ENCODE measurements around the gene TFB1M. TPM values are rescaled to one million over a fixed set of nuclear protein-coding genes. Genes with fewer than 3 reads are reported as not detected.
A peak's percentile ranks its signal among the peaks of the same experiment; 100 is the strongest.
"Not testable (repeated sequence)": the region's sequence is repeated elsewhere in the genome, so short reads cannot be mapped to it uniquely, and the experiment has no call there.

TFB1M gene
- total RNA-seq (10 to 100 TPM; 20.4 to 20.8 TPM), polyA plus RNA-seq (ENCODE audit: insufficient read length in 2 of 2) (10 to 100 TPM; 13.6 to 17.0 TPM)
- long read RNA-seq, donor 1, transcript TFB1M-201 (7 exons, 1,424 nt): major isoform, 5 of 5 reads
- long read RNA-seq, donor 1, partial matches to known transcripts: 0 of 5 reads
- long read RNA-seq, donor 1, other reads (novel, unspliced or antisense): 0 of 5 reads
- long read RNA-seq, donor 2, partial matches to known transcripts: 0 of 2 reads
- long read RNA-seq, donor 2, other reads (novel, unspliced or antisense): 0 of 2 reads
- long read RNA-seq, donor 3, partial matches to known transcripts: 0 of 3 reads
- long read RNA-seq, donor 3, other reads (novel, unspliced or antisense): 0 of 3 reads
- long read RNA-seq, donor 4, transcript TFB1M-201 (7 exons, 1,424 nt): major isoform, 5 of 5 reads
- long read RNA-seq, donor 4, partial matches to known transcripts: 0 of 5 reads
- long read RNA-seq, donor 4, other reads (novel, unspliced or antisense): 0 of 5 reads

GRCh38 chr6:155314092-155314772 is at the start of gene TFB1M:
Gene TFB1M (minus strand): TSS chr6:155314484. CDS start chr6:155314428, 56 bp downstream.
- Histone ChIP-seq H3K9me3 (ENCODE audit: control insufficient read depth, insufficient read depth, low read length) (no peaks in the 10 kb centered on the region), H3K4me1 (ENCODE audit: control insufficient read depth, insufficient read depth, low read length) (no peaks in the 10 kb centered on the region), H3K27ac (ENCODE audit: low read depth, low read length) (peak within 1 kb of the TSS; percentile 65), H3K36me3 (ENCODE audit: control insufficient read depth, insufficient read depth, low read length) (no peaks in the 10 kb centered on the region), H3K27me3 (ENCODE audit: control insufficient read depth, insufficient read depth, low read length) (no peaks in the 10 kb centered on the region), H3K4me3 (ENCODE audit: low read depth, low read length) (peak within 1 kb of the TSS; percentile 91)
- peak; percentile 93 to 99 (median 96) for DNase-seq (ENCODE audit: low read depth in 4 of 6, low spot score in 6 of 6)
- WGBS (ENCODE audit: insufficient coverage): under 1% methylated on average over 51 of the region's 52 CpGs

DNA sequence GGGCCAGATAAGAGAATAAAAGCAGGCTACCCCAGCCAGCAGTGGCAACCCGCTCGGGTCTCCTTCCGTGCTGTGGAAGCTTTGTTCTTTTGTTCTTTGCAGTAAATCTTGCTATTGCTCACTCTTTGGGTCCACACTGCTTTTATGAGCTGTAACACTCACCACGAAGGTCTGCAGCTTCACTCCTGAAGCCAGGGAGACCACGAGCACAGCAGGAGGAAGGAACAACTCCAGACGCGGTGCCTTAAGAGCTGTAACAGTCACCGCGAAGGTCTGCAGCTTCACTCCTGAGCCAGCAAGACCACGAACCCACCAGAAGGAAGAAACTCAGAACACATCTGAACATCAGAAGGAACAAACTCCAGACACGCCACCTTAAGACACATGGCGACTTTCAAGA is 49.7 kb upstream of the TFB1M start:
- not testable (repeated sequence) for H3K9me3 ChIP-seq (ENCODE audit: control insufficient read depth, insufficient read depth, low read length); H3K27me3 ChIP-seq (ENCODE audit: control insufficient read depth, insufficient read depth, low read length); H3K4me3 ChIP-seq (ENCODE audit: low read depth, low read length); DNase-seq (ENCODE audit: low read depth in 4 of 6, low spot score in 6 of 6); H3K4me1 ChIP-seq (ENCODE audit: control insufficient read depth, insufficient read depth, low read length); H3K36me3 ChIP-seq (ENCODE audit: control insufficient read depth, insufficient read depth, low read length); H3K27ac ChIP-seq (ENCODE audit: low read depth, low read length)
- 73% methylated on average over 10 of the region's 12 CpGs for WGBS (ENCODE audit: insufficient coverage)

DNA sequence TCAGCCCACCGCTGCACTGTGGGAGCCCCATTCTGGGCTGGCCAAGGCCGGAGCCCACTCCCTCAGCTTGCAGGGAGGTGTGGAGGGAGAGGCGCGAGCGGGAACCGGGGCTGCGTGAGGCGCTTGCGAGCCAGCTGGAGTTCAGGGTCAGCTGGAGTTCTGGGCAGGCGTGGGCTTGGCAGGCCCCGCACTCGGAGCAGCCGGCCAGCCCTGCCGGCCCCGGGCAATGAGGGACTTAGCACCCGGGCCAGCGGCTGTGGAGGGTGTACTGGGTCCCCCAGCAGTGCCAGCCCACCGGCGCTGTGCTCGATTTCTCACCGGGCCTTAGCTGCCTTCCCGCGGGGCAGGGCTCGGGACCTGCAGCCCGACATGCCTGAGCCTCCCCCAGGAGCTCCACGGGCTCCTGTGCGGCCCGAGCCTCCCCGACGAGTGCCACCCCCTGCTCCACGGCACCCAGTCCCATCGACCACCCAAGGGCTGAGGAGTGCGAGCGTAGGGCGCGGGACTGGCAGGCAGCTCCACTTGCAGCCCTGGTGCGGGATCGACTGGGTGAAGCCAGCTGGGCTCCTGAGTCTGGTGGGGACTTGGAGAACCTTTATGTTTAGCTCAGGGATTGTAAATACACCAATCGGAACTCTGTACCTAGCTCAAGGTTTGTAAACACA is 48.8 kb upstream of the TFB1M start:
- WGBS (ENCODE audit: insufficient coverage): 97% methylated on average over 28 of the region's 39 CpGs
- H3K27me3 ChIP-seq (ENCODE audit: control insufficient read depth, insufficient read depth, low read length); H3K4me1 ChIP-seq (ENCODE audit: control insufficient read depth, insufficient read depth, low read length); H3K4me3 ChIP-seq (ENCODE audit: low read depth, low read length); H3K27ac ChIP-seq (ENCODE audit: low read depth, low read length); DNase-seq (ENCODE audit: low read depth in 4 of 6, low spot score in 6 of 6); H3K9me3 ChIP-seq (ENCODE audit: control insufficient read depth, insufficient read depth, low read length); H3K36me3 ChIP-seq (ENCODE audit: control insufficient read depth, insufficient read depth, low read length): not testable (repeated sequence)

- DNase-seq (ENCODE audit: low read depth in 4 of 6, low spot score in 6 of 6): no peak
- Histone ChIP-seq H3K9me3 (ENCODE audit: control insufficient read depth, insufficient read depth, low read length) (peaks cover 7% of the 10 kb centered on the region), H3K27ac (ENCODE audit: low read depth, low read length) (no peak overlapping the region), H3K36me3 (ENCODE audit: control insufficient read depth, insufficient read depth, low read length) (no peaks in the 10 kb centered on the region), H3K4me3 (ENCODE audit: low read depth, low read length) (no peak overlapping the region), H3K27me3 (ENCODE audit: control insufficient read depth, insufficient read depth, low read length) (no peaks in the 10 kb centered on the region), H3K4me1 (ENCODE audit: control insufficient read depth, insufficient read depth, low read length) (no peaks in the 10 kb centered on the region)
Observed at GRCh38 chr6:155354167-155354566, 39.9 kb upstream of the TFB1M start.

DNA sequence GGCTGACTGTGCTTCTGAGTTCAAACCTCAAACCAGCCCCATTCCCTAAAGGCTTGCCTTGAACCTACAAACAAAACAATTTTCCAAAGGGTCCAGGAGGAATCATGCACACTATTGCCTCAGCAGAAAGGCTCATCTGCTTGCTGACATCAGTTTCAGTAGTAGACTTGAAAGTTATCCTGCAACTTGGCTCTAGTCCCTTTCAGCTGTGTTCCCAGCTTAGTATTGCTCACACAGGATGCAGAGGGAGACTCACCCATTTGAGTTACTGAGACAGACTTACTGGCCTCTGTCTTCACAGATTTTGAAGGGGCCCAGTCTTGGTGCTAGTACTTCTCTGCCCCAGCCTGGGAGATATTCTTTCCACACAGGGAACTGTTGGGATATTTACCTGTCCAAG is 38.5 kb upstream of the TFB1M start:
- Histone ChIP-seq H3K9me3 (ENCODE audit: control insufficient read depth, insufficient read depth, low read length) (peaks cover 7% of the 10 kb centered on the region), H3K4me3 (ENCODE audit: low read depth, low read length) (no peak overlapping the region), H3K27ac (ENCODE audit: low read depth, low read length) (no peak overlapping the region), H3K4me1 (ENCODE audit: control insufficient read depth, insufficient read depth, low read length) (no peaks in the 10 kb centered on the region), H3K27me3 (ENCODE audit: control insufficient read depth, insufficient read depth, low read length) (no peaks in the 10 kb centered on the region), H3K36me3 (ENCODE audit: control insufficient read depth, insufficient read depth, low read length) (no peaks in the 10 kb centered on the region)
- DNase-seq (ENCODE audit: low read depth in 4 of 6, low spot score in 6 of 6): no peak

DNA sequence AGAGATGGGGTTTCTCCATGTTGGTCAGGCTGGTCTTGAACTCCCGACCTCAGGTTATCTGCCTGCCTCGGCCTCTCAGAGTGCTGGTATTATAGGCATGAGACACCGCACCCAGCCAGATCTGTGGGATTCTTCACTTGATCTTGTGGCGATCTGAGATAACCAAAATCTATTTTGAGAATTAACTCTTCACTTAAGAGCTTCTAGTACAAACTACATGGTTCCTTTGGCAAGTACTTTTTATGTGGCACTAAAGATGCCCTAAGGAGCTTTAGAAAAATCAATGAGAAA is 37.8 kb upstream of the TFB1M start:
- H3K4me3 ChIP-seq (ENCODE audit: low read depth, low read length): no peak overlapping the region
- no peaks in the 10 kb centered on the region for H3K27me3 ChIP-seq (ENCODE audit: control insufficient read depth, insufficient read depth, low read length)
- peaks cover 9% of the 10 kb centered on the region for H3K9me3 ChIP-seq (ENCODE audit: control insufficient read depth, insufficient read depth, low read length)
- H3K36me3 ChIP-seq (ENCODE audit: control insufficient read depth, insufficient read depth, low read length): no peaks in the 10 kb centered on the region
- no peaks in the 10 kb centered on the region for H3K4me1 ChIP-seq (ENCODE audit: control insufficient read depth, insufficient read depth, low read length)
- H3K27ac ChIP-seq (ENCODE audit: low read depth, low read length): no peak overlapping the region
- no peak for DNase-seq (ENCODE audit: low read depth in 4 of 6, low spot score in 6 of 6)
- WGBS (ENCODE audit: insufficient coverage): 89% methylated on average over 3 of the region's 4 CpGs

GRCh38 chr6:155351273-155352129 is 37.2 kb upstream of the TFB1M start:
- Histone ChIP-seq H3K27ac (ENCODE audit: low read depth, low read length) (no peak overlapping the region), H3K9me3 (ENCODE audit: control insufficient read depth, insufficient read depth, low read length) (peaks cover 9% of the 10 kb centered on the region), H3K27me3 (ENCODE audit: control insufficient read depth, insufficient read depth, low read length) (no peaks in the 10 kb centered on the region), H3K4me3 (ENCODE audit: low read depth, low read length) (no peak overlapping the region), H3K36me3 (ENCODE audit: control insufficient read depth, insufficient read depth, low read length) (no peaks in the 10 kb centered on the region), H3K4me1 (ENCODE audit: control insufficient read depth, insufficient read depth, low read length) (no peaks in the 10 kb centered on the region)
- DNase-seq (ENCODE audit: low read depth in 4 of 6, low spot score in 6 of 6): no peak
- no CpG with 5 or more reads among the region's 5 CpGs for WGBS (ENCODE audit: insufficient coverage)

DNA sequence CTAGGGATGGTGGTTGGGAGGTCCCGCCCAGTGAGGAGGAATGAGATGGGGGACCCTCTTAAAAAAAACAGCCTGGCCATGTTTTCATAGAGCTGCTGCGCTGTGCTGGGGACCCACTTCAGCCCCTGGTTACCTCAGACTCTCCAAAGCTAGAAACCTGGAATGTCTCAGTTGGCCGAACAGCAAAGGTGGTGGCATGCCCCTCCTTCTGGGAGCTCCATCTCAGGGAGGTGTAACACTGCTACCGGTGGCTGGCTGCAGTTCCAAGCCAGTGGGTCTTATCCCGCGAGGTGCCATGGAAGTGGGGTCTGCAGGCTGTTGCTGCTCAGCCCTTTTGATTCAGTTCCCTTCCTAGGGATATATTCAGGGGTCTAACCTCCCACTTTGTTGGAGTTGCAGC is 35.7 kb upstream of the TFB1M start:
- H3K4me3 ChIP-seq (ENCODE audit: low read depth, low read length): no peak overlapping the region
- H3K27ac ChIP-seq (ENCODE audit: low read depth, low read length): no peak overlapping the region
- H3K27me3 ChIP-seq (ENCODE audit: control insufficient read depth, insufficient read depth, low read length): no peaks in the 10 kb centered on the region
- 92% methylated on average over 6 of the region's 6 CpGs for WGBS (ENCODE audit: insufficient coverage)
- H3K36me3 ChIP-seq (ENCODE audit: control insufficient read depth, insufficient read depth, low read length): no peaks in the 10 kb centered on the region
- H3K4me1 ChIP-seq (ENCODE audit: control insufficient read depth, insufficient read depth, low read length): no peaks in the 10 kb centered on the region
- DNase-seq (ENCODE audit: low read depth in 4 of 6, low spot score in 6 of 6): no peak
- H3K9me3 ChIP-seq (ENCODE audit: control insufficient read depth, insufficient read depth, low read length): peaks cover 9% of the 10 kb centered on the region

DNA sequence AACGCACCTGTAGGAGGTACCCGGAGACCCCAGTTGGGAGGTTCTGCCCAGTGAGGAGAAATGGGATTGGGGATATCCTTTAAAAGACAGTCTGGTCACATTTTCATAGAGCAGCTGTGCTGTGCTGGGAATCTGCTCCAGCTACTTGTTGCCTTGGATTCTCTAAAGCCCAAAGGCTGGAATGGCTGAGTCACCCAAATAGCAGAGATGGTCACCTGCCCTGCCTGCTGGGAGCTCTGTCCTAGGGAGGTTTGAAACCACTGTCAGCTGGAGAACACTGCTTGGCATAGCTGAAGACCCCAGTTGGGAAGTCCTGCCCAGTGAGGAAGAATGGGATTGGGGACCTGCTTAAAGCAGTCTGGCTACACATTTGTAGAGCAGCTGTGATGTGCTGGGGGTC is 34.8 kb upstream of the TFB1M start:
- DNase-seq (ENCODE audit: low read depth in 4 of 6, low spot score in 6 of 6): no peak
- Histone ChIP-seq H3K4me1 (ENCODE audit: control insufficient read depth, insufficient read depth, low read length) (no peaks in the 10 kb centered on the region), H3K9me3 (ENCODE audit: control insufficient read depth, insufficient read depth, low read length) (peaks cover 7% of the 10 kb centered on the region), H3K4me3 (ENCODE audit: low read depth, low read length) (no peak overlapping the region), H3K36me3 (ENCODE audit: control insufficient read depth, insufficient read depth, low read length) (no peaks in the 10 kb centered on the region), H3K27ac (ENCODE audit: low read depth, low read length) (no peak overlapping the region), H3K27me3 (ENCODE audit: control insufficient read depth, insufficient read depth, low read length) (no peaks in the 10 kb centered on the region)
- WGBS (ENCODE audit: insufficient coverage): 89% methylated on average over 2 of the region's 2 CpGs

Data from spinal cord (tissue), 10 donors.